ENCODE measurements around the gene CYP17A1.

CYP17A1 gene

GRCh38 chr10:102781921-102782557 is 55.2 kb downstream of the CYP17A1 start:
- Histone ChIP-seq H3K4me3 (no peak overlapping the region), H3K27ac (peak overlapping the region in 19 of 21 experiments; percentile 13 to 95 (median 82))

GRCh38 chr10:102781090-102781920 is 55.9 kb downstream of the CYP17A1 start:
- H3K27ac ChIP-seq: peak overlapping the region in 18 of 21 experiments; percentile 10 to 95 (median 68)
- no peak overlapping the region for H3K4me3 ChIP-seq

Measured in skin epidermis (tissue), 12 donors.